Measurements from ENCODE around the gene PGLYRP1.

The PGLYRP1 gene

GRCh38 chr19:45971260-45971902 lies 51.5 kb downstream of the PGLYRP1 start:
- no peak for DNase-seq

DNA sequence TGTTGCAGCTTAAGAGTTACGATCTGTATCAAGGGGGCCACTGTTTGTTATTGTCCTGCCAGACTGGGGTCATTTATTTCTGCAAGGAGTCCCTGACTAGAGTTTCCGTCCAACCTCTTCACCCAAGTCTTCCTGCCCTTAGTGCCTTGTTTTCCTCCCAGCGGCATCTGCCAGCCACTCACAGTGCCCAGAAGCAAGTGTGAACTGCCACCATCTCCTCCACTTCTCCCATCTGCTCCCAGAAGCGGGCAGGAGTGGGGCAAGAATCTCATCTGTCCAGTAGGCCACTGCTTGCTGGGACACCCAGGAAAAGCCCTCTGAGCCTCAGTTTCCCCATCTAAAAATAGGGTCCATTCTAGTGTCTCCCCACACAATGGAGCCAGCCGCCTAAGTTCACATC lies 53.2 kb downstream of the PGLYRP1 start:
- no peak for DNase-seq

Measured in anterior cingulate cortex (tissue), 58 donors.